GM10248 (cell line): ENCODE data around the gene FAM240A.

Experiments
- CTCF ChIA-PET: fragments of 300-600 bp; sonication (Branson Sonifier 250); formaldehyde crosslinking; extraction: SDS; loops from one replicate; lab custom pipeline; 2021; ENCODE audit warnings: antibody characterized with exemption; lab: Yijun Ruan, JAX
- POLR2A ChIA-PET: fragments of 350-650 bp; sonication (Branson Sonifier 250); formaldehyde crosslinking; extraction: SDS; loops from one replicate; lab custom pipeline; 2020; ENCODE audit warnings: antibody characterized with exemption; lab: Yijun Ruan, JAX
- DNase-seq: peaks from one replicate; pipeline ENCODE4 v3.0.0; 2012; ENCODE audit errors: extremely low spot score
- CTCF ChIP-seq: IDR thresholded peaks from 2 replicates; pipeline ENCODE4 v1.5.1; 2012; ENCODE audit warnings: mild to moderate bottlenecking, low read depth; ENCODE audit errors: extremely low read depth, missing control alignments, control extremely low read depth

FAM240A gene

GRCh38 chr3:46578973-46579755 lies 33.2 kb upstream of the FAM240A start:
- no peak for TF ChIP-seq CTCF
- no peak for DNase-seq
- ChIA-PET POLR2A (no interaction called here), CTCF (no interaction called here)

GRCh38 chr3:46579756-46580286 lies 32.5 kb upstream of the FAM240A start:
- CTCF ChIA-PET: no interaction called here
- POLR2A ChIA-PET: no interaction called here
- DNase-seq: no peak
- no peak for TF ChIP-seq CTCF

GRCh38 chr3:46580675-46581074 lies 31.6 kb upstream of the FAM240A start:
- no peak for DNase-seq
- ChIA-PET CTCF (no interaction called here), POLR2A (no interaction called here)
- TF ChIP-seq CTCF: no peak

DNA sequence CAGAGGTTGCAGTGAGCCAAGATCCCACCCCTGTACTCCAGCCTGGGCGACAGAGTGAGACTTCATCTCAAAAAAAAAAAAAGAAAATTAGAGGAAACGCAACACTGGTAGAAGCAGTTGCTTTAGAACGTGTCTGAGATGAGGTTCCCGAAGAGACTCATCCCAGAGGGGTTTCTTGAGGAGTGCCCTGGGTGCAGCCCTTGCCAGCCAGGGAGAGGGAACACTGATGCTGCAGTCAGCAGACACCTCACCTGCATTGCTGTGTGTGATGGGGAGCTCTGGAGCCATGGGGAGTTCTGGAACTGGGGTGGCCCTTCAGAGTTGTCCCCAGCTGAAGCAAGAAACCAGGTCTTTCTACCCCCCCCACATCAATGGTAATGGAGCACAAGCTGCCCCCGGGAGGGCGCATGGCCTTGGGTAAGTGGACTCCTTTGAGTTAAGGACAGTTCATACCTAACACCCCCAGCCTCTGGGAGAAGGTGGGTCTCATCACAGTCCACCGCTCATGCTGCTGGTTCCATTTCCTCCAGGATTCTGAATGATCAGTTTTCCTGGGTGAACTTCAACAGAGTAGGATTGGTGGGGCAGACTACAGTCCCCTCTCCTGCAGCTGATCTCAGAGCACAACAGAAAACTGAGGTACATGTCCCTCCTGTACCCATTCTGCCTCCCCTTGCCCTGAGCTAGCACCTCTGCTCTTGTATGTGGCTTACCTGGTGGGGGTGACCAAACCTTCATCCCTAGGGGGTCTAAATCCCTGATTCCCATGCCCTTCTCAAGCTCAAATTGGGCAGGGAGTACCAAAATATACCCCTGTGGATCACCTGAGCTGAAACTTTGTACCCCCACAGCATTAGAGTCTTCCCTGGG lies 27.5 kb upstream of the FAM240A start:
- ChIA-PET CTCF (interaction anchor here (1.1 to 2.2 kb wide), 3 partner anchors 11 to 96 kb away, joined by 3 to 5 read pairs (median 4); no protein-coding TSS in a partner anchor), POLR2A (no interaction called here)
- DNase-seq: no peak
- no peak for TF ChIP-seq CTCF

DNA sequence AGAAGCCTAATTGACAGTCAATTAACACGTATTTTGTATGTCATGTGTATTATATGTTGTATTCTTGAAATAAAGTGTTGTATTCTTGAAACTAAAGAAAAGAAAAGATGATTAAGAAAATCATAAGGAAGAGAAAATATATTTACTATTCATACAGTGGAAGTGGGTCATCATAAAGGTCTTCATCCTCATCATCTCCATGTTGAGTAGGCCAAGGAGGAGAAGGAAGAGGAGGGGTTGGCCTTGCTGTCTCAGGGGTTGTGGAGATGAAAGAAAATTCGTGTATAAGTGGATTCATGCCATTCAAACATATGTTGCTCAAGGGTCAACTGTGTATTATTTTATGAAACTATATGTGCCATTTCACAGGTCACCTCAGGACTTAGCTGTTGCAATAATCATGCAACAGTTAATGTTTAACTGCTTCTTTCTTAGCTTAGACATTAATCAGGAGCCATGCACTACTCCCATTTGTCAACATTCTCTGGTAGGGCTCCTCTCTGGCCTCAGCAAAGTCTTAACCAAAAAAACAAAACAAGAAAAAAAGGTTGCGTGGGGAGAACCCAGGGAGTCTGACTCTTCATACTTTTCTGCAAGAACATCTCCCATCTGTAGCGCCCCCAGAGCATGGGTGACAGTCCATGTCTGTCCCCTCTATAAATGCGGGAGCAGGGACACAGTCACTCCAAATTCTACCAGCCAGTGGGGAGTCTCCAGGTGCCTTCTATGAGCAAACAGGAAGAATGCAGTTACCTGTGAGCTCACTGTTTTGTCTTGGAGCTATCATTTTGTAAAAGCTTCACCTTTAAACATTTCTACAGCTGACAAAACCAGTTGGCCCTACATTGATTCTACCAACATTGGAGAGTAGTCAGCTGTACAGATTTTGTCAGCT lies 26.3 kb upstream of the FAM240A start:
- DNase-seq: no peak
- ChIA-PET POLR2A (no interaction called here), CTCF (interaction anchor here (1.3 to 1.9 kb wide), 3 partner anchors 28 to 142 kb away, joined by 3 to 8 read pairs (median 4); no protein-coding TSS in a partner anchor)
- no peak for TF ChIP-seq CTCF
